HG02759 (cell line): ENCODE data around the gene LCN9.

Experiments
- ATAC-seq: cut with Tn5 transposase; IDR thresholded peaks from one replicate; pipeline ENCODE4 v1.9.1; 2021; ENCODE audit warnings: mild to moderate bottlenecking, moderate library complexity; ENCODE audit not compliant: unreplicated experiment

Gene LCN9

DNA sequence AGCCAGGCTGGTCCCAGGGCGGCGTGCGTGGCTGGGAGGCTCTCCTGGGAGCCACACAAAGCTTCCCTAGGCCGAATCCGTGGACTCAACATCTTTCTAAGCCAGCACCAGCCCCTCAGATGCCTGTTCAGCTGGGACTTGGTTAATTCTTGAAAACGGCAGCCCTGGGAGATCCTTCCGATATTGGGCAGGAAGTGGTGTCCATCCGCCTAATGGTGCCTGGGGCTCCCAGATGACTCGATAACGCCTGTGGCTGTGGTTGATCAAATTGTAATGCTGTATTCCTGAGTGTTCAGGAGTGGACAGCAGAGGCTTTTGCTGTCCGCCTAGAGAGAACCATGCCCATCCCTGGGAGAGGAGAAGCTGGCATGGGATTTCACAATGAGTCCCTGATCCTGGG is 52.9 kb downstream of the LCN9 start:
- no peak for ATAC-seq
